Mesenchymal stem cell (in vitro differentiated cells and primary cell): ENCODE results near the gene FXYD1.

Source experiments
- DNase-seq: peaks from one replicate; pipeline ENCODE4 v3.0.0-alpha.2; 2013
- H2AFZ ChIP-seq: one replicate; pipeline ENCODE4 v1.6.1; 2013; ENCODE audit warnings: low read depth, mild to moderate bottlenecking, control low read depth, inconsistent platforms, low read length, moderate library complexity
- H2AK5ac ChIP-seq: 2 replicates; pipeline ENCODE4 v1.6.1; 2013; ENCODE audit warnings: low read length, moderate library complexity, mild to moderate bottlenecking, inconsistent platforms; ENCODE audit not compliant: severe bottlenecking
- H2BK120ac ChIP-seq: one replicate; pipeline ENCODE4 v1.6.1; 2013; ENCODE audit warnings: low read depth, mild to moderate bottlenecking, inconsistent platforms, low read length, moderate library complexity
- H2BK12ac ChIP-seq, 2 experiments: one replicate each; pipeline ENCODE4 v1.6.1; 2013; ENCODE audit warnings: inconsistent platforms in 2 of 2, low read length in 2 of 2, mild to moderate bottlenecking in 2 of 2, moderate library complexity in 2 of 2, control low read depth in 1 of 2
- H2BK15ac ChIP-seq: one replicate; pipeline ENCODE4 v1.6.1; 2013; ENCODE audit warnings: mild to moderate bottlenecking, low read depth, inconsistent platforms; ENCODE audit not compliant: poor library complexity, severe bottlenecking
- H2BK5ac ChIP-seq: 2 replicates; pipeline ENCODE4 v1.6.1; 2013; ENCODE audit warnings: low read depth, mild to moderate bottlenecking, low read length, control low read depth, inconsistent platforms; ENCODE audit not compliant: poor library complexity, severe bottlenecking
- H3K14ac ChIP-seq, 2 experiments: one replicate each; pipeline ENCODE4 v1.6.1; 2013; ENCODE audit warnings: inconsistent platforms in 2 of 2, low read length in 2 of 2, control low read depth in 1 of 2, mild to moderate bottlenecking in 1 of 2, moderate library complexity in 1 of 2
- H3K18ac ChIP-seq, 2 experiments: one replicate each; pipeline ENCODE4 v1.6.1; 2013; ENCODE audit warnings: inconsistent platforms in 2 of 2, low read length in 2 of 2, control low read depth in 1 of 2, low read depth in 1 of 2, mild to moderate bottlenecking in 1 of 2
- H3K23ac ChIP-seq, 2 experiments: one replicate each; pipeline ENCODE4 v1.6.1; 2013; ENCODE audit warnings: inconsistent platforms in 2 of 2, low read length in 2 of 2, mild to moderate bottlenecking in 2 of 2, moderate library complexity in 2 of 2, control low read depth in 1 of 2
- H3K27ac ChIP-seq: 2 replicates; pipeline ENCODE4 v1.5.1; 2013; ENCODE audit warnings: mild to moderate bottlenecking, moderate library complexity, low read length, control low read depth, inconsistent platforms; ENCODE audit not compliant: poor library complexity, severe bottlenecking
- H3K27me3 ChIP-seq, 2 experiments: 2 replicates each; pipeline versions ENCODE4 v1.6.1 to v1.7.0; 2013; ENCODE audit warnings: low read length in 2 of 2, mild to moderate bottlenecking in 2 of 2, moderate library complexity in 2 of 2, control low read depth in 1 of 2, inconsistent platforms in 1 of 2; ENCODE audit not compliant: control insufficient read depth in 1 of 2, insufficient read depth in 1 of 2
- H3K36me3 ChIP-seq, 2 experiments: 2 replicates each; pipeline versions ENCODE4 v1.6.1 to v1.7.0; 2013; ENCODE audit warnings: low read length in 2 of 2, control low read depth in 1 of 2, inconsistent platforms in 1 of 2, low read depth in 1 of 2, mild to moderate bottlenecking in 1 of 2; ENCODE audit not compliant: insufficient read depth in 2 of 2, control insufficient read depth in 1 of 2
- H3K4ac ChIP-seq, 2 experiments: one replicate each; pipeline ENCODE4 v1.6.1; 2013; ENCODE audit warnings: inconsistent platforms in 2 of 2, low read length in 2 of 2, mild to moderate bottlenecking in 2 of 2, moderate library complexity in 2 of 2, control low read depth in 1 of 2, low read depth in 1 of 2
- H3K4me1 ChIP-seq: 2 replicates; pipeline ENCODE4 v1.6.1; 2013; ENCODE audit warnings: low read depth, low read length, control low read depth; ENCODE audit not compliant: control insufficient read depth, insufficient read depth
- H3K4me2 ChIP-seq: 2 replicates; pipeline ENCODE4 v1.6.1; 2013; ENCODE audit warnings: low read length, mild to moderate bottlenecking, inconsistent platforms; ENCODE audit not compliant: poor library complexity, severe bottlenecking
- H3K4me3 ChIP-seq, 2 experiments: 2 replicates each; pipeline versions ENCODE4 v1.5.1 to v1.7.0; 2013; ENCODE audit warnings: low read length in 2 of 2, mild to moderate bottlenecking in 2 of 2, control low read depth in 1 of 2, low read depth in 1 of 2; ENCODE audit not compliant: insufficient read depth in 1 of 2
- H3K79me1 ChIP-seq: replicated peaks from 2 replicates; pipeline ENCODE4 v1.6.1; 2013; ENCODE audit warnings: mild to moderate bottlenecking, control low read depth, low read length, inconsistent platforms; ENCODE audit not compliant: poor library complexity, severe bottlenecking
- H3K9ac ChIP-seq: 2 replicates; pipeline ENCODE4 v1.7.0; 2013; ENCODE audit warnings: mild to moderate bottlenecking, low read length, moderate library complexity
- H3K9me3 ChIP-seq: 2 replicates; pipeline ENCODE4 v1.7.0; 2013; ENCODE audit warnings: mild to moderate bottlenecking, low read length; ENCODE audit not compliant: control insufficient read depth
- H4K8ac ChIP-seq: one replicate; pipeline ENCODE4 v1.6.1; 2013; ENCODE audit warnings: inconsistent platforms, mild to moderate bottlenecking, low read length, moderate library complexity
- H4K91ac ChIP-seq: one replicate; pipeline ENCODE4 v1.6.1; 2013; ENCODE audit warnings: mild to moderate bottlenecking, low read length, inconsistent platforms
- WGBS: methylation state at CpG from one replicate; pipeline ENCODE4 v1.1.7; 2013; ENCODE audit warnings: mixed read lengths; 5-methylcytosine and 5-hydroxymethylcytosine counted together

The FXYD1 gene

GRCh38 chr19:35108730-35109129, 29.9 kb upstream of the FXYD1 start:
- H3K27ac ChIP-seq, result no peak overlapping the region
- H3K4ac ChIP-seq, result no peak overlapping the region
- no peak overlapping the region for H2BK12ac ChIP-seq
- no peak overlapping the region for H4K91ac ChIP-seq
- no peaks in the 10 kb centered on the region for H3K4me1 ChIP-seq
- no peak overlapping the region for H4K8ac ChIP-seq
- H3K36me3 ChIP-seq, result no peaks in the 10 kb centered on the region
- H3K27me3 ChIP-seq, result peaks cover 0 to 4% of the 10 kb centered on the region in 2 experiments
- H3K9me3 ChIP-seq, result no peaks in the 10 kb centered on the region
- no peak overlapping the region for H2BK5ac ChIP-seq
- no peak overlapping the region for H2AFZ ChIP-seq
- no peak overlapping the region for H3K4me2 ChIP-seq
- no peak overlapping the region for H3K14ac ChIP-seq
- H2BK120ac ChIP-seq, result no peak overlapping the region
- no peak overlapping the region for H3K18ac ChIP-seq
- no peak for DNase-seq
- H2BK15ac ChIP-seq, result no peak overlapping the region
- H3K23ac ChIP-seq, result no peak overlapping the region
- no peak overlapping the region for H3K9ac ChIP-seq
- H2AK5ac ChIP-seq, result no peak overlapping the region
- H3K79me1 ChIP-seq, result no peaks in the 10 kb centered on the region
- H3K4me3 ChIP-seq, result no peak overlapping the region
- WGBS, result 76% methylated on average over 11 of the region's 11 CpGs

DNA sequence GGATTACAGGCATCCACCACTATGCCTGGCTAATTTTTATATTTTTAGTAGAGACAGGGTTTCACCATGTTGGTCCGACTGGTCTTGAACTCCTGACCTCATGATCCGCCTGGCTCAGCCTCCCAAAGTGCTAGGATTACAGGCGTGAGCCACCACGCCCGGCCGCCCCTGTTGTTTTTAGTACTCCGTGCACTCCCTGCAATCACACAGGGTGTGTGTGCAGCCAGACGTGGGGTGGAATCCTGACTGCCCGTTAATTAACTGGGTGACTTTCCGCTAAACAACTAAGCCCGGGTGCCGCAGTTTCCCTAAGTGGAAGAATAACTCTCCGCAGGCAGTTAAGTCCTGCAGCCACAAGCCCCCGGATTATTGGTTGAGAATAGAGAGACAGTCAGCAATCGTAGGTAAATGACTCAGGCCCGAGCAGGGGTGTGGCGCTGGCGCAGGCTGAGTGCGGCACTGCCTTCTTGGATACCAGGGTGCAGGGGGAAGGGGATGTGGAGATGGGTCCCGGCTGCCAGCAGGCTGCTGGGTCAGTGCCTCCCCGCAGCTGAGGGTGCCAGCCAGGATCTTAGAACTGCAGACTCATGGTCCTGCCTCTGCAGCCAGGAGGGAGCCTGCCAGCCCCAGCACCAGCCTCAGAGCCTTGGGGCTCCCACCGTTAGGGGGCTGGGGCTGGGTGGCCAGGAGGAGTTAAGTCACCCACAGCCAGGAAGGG, 29.1 kb upstream of the FXYD1 start:
- no peaks in the 10 kb centered on the region for H3K9me3 ChIP-seq
- H3K4me2 ChIP-seq, result no peak overlapping the region
- H3K27ac ChIP-seq, result no peak overlapping the region
- H3K4ac ChIP-seq, result no peak overlapping the region
- peak overlapping the region in 1 of 2 experiments; percentile 61 for H3K23ac ChIP-seq
- H3K36me3 ChIP-seq, result no peaks in the 10 kb centered on the region
- H2AK5ac ChIP-seq, result no peak overlapping the region
- no peak overlapping the region for H2AFZ ChIP-seq
- 86% methylated on average over 22 of the region's 22 CpGs for WGBS
- H3K27me3 ChIP-seq, result peaks cover 0 to 4% of the 10 kb centered on the region in 2 experiments
- DNase-seq, result no peak
- no peaks in the 10 kb centered on the region for H3K4me1 ChIP-seq
- H3K79me1 ChIP-seq, result no peaks in the 10 kb centered on the region
- no peak overlapping the region for H3K9ac ChIP-seq
- no peak overlapping the region for H2BK12ac ChIP-seq
- no peak overlapping the region for H3K18ac ChIP-seq
- no peak overlapping the region for H4K8ac ChIP-seq
- H3K4me3 ChIP-seq, result no peak overlapping the region
- no peak overlapping the region for H2BK120ac ChIP-seq
- H2BK15ac ChIP-seq, result no peak overlapping the region
- H3K14ac ChIP-seq, result no peak overlapping the region
- H2BK5ac ChIP-seq, result no peak overlapping the region
- H4K91ac ChIP-seq, result no peak overlapping the region

DNA sequence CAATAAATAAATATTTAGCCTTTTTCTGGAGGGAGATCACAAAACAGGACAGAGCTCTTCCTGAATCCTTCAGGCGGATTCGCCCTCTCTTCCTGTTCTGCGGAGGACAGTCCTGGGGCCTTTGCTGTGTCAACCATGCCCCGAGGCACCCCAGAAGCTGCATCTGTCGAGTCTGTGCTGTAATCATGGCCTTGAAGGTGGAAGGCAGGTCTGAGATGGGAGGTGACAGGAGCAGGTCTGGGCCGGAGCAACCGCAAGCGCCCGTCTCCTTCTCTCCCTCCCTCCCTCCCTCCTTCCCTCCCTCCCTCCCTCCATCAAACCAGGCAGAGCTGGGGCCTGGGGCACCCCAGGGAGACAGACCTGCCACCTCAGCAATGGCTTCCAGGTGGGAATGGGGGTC, 27.6 kb upstream of the FXYD1 start:
- Histone ChIP-seq H3K9ac (no peak overlapping the region), H3K9me3 (no peaks in the 10 kb centered on the region), H3K4me2 (no peak overlapping the region), H3K27ac (no peak overlapping the region), H3K4me1 (no peaks in the 10 kb centered on the region), H3K27me3 (peaks cover 6 to 17% of the 10 kb centered on the region in 2 experiments), H3K79me1 (no peaks in the 10 kb centered on the region), H4K8ac (no peak overlapping the region), H2BK120ac (no peak overlapping the region), H2AFZ (no peak overlapping the region), H3K4ac (no peak overlapping the region), H3K4me3 (no peak overlapping the region), H2BK5ac (no peak overlapping the region), H3K23ac (no peak overlapping the region), H2BK15ac (no peak overlapping the region), H3K14ac (no peak overlapping the region), H2BK12ac (no peak overlapping the region), H4K91ac (no peak overlapping the region), H2AK5ac (no peak overlapping the region), H3K18ac (no peak overlapping the region), H3K36me3 (no peaks in the 10 kb centered on the region)
- DNase-seq, result no peak
- 86% methylated on average over 2 of the region's 9 CpGs for WGBS

- DNase-seq, result no peak
- H2BK120ac ChIP-seq, result no peak overlapping the region
- H2BK12ac ChIP-seq, result no peak overlapping the region
- H3K4me1 ChIP-seq, result no peaks in the 10 kb centered on the region
- H3K9me3 ChIP-seq, result no peaks in the 10 kb centered on the region
- H2BK5ac ChIP-seq, result no peak overlapping the region
- H3K9ac ChIP-seq, result no peak overlapping the region
- H3K18ac ChIP-seq, result no peak overlapping the region
- 78% methylated on average over 15 of the region's 15 CpGs for WGBS
- peaks cover 6 to 24% of the 10 kb centered on the region in 2 experiments for H3K27me3 ChIP-seq
- H3K23ac ChIP-seq, result no peak overlapping the region
- no peaks in the 10 kb centered on the region for H3K79me1 ChIP-seq
- no peak overlapping the region for H3K27ac ChIP-seq
- no peak overlapping the region for H2AK5ac ChIP-seq
- no peak overlapping the region for H3K4me3 ChIP-seq
- H3K14ac ChIP-seq, result no peak overlapping the region
- no peak overlapping the region for H3K4ac ChIP-seq
- H2BK15ac ChIP-seq, result no peak overlapping the region
- no peak overlapping the region for H4K91ac ChIP-seq
- no peaks in the 10 kb centered on the region for H3K36me3 ChIP-seq
- H4K8ac ChIP-seq, result no peak overlapping the region
- H3K4me2 ChIP-seq, result no peak overlapping the region
- no peak overlapping the region for H2AFZ ChIP-seq
Measured at GRCh38 chr19:35112995-35113688, 25.5 kb upstream of the FXYD1 start.
